HUES64 (cell line): Measurements from ENCODE around the gene TRIM28.

Source experiments
- H3K27ac ChIP-seq: 2 replicates; pipeline ENCODE4 v1.7.0; 2013; ENCODE audit warnings: low read depth, low read length, inconsistent platforms
- H3K27me3 ChIP-seq: 2 replicates; pipeline ENCODE4 v1.6.1; 2013; ENCODE audit warnings: mild to moderate bottlenecking, low read length; ENCODE audit not compliant: insufficient read depth
- H3K36me3 ChIP-seq: 2 replicates; pipeline ENCODE4 v1.6.1; 2013; ENCODE audit warnings: mild to moderate bottlenecking, low read length; ENCODE audit not compliant: insufficient read depth
- H3K4me1 ChIP-seq: 2 replicates; pipeline ENCODE4 v1.6.1; 2013; ENCODE audit warnings: mild to moderate bottlenecking, low read length, moderate library complexity; ENCODE audit not compliant: insufficient read depth
- H3K4me3 ChIP-seq: 2 replicates; pipeline ENCODE4 v1.5.1; 2013; ENCODE audit warnings: mild to moderate bottlenecking, low read length, moderate library complexity
- H3K9ac ChIP-seq: 2 replicates; pipeline ENCODE4 v1.6.1; 2013; ENCODE audit warnings: mild to moderate bottlenecking, low read depth, low read length
- H3K9me3 ChIP-seq: 2 replicates; pipeline ENCODE4 v1.6.1; 2013; ENCODE audit warnings: low read depth, low read length; ENCODE audit not compliant: insufficient read depth
- WGBS: fragments of 150-250, 120-280 bp; methylation state at CpG from one replicate; pipeline ENCODE4 v1.1.7; 2013; ENCODE audit warnings: missing lambda C conversion rate; 5-methylcytosine and 5-hydroxymethylcytosine counted together

The TRIM28 gene

DNA sequence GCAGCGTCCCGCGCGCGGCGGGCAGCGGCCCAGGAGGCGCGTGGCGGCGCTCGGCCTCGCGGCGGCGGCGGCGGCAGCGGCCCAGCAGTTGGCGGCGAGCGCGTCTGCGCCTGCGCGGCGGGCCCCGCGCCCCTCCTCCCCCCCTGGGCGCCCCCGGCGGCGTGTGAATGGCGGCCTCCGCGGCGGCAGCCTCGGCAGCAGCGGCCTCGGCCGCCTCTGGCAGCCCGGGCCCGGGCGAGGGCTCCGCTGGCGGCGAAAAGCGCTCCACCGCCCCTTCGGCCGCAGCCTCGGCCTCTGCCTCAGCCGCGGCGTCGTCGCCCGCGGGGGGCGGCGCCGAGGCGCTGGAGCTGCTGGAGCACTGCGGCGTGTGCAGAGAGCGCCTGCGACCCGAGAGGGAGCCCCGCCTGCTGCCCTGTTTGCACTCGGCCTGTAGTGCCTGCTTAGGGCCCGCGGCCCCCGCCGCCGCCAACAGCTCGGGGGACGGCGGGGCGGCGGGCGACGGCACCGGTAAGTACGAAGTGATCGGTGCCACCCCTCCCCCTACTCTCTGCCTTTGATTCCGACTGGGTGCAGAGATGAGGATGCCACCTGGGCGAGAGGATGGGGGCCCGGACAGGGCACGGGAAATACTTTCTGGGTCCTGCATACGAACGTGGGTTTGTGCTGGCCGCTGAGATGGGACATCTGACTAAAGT, 874 bp downstream of the TRIM28 start:
- H3K27me3 ChIP-seq: peaks cover 18% of the 10 kb centered on the region
- H3K9me3 ChIP-seq: no peaks in the 10 kb centered on the region
- peak overlapping the region; percentile 97 for H3K27ac ChIP-seq
- H3K9ac ChIP-seq: peak overlapping the region; percentile 98
- peaks cover 7% of the 10 kb centered on the region; the same call in 1 of the 2 replicates for H3K4me1 ChIP-seq
- H3K4me3 ChIP-seq: peak overlapping the region; percentile 100
- WGBS: under 1% methylated on average over 92 of the region's 92 CpGs
- peaks cover 44% of the 10 kb centered on the region for H3K36me3 ChIP-seq

DNA sequence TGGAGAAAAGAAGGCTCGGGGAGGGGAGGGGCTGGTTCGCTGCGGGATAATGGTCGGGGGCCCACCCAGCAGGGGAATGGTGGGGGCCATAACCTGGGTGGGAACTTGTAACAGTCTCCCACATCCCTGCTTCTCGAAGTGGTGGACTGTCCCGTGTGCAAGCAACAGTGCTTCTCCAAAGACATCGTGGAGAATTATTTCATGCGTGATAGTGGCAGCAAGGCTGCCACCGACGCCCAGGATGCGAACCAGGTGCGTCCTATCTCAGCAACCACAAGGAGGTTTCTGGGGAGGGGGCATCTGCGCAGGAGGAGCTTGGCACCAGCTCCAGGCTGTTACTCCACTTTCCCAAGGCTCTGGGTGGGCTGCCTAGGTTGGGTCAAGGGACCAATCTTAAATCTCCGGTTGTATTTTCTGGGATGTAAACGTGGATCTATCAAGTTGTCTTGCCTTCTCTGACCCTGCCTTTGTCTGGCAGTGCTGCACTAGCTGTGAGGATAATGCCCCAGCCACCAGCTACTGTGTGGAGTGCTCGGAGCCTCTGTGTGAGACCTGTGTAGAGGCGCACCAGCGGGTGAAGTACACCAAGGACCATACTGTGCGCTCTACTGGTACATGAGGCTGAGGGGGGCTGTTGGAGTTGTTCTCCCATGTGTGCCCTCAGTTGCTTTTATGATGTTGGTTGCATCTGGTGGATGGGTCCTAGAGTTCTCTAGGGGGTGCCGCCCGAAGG, 1.6 kb downstream of the TRIM28 start:
- Histone ChIP-seq H3K36me3 (peaks cover 51% of the 10 kb centered on the region), H3K27me3 (peaks cover 15% of the 10 kb centered on the region), H3K9ac (peak overlapping the region; percentile 98), H3K9me3 (no peaks in the 10 kb centered on the region), H3K27ac (peak overlapping the region; percentile 77; the same call in 1 of the 2 replicates), H3K4me3 (peak overlapping the region; percentile 100), H3K4me1 (peaks cover 7% of the 10 kb centered on the region; the same call in 1 of the 2 replicates)
- 10% methylated on average over 21 of the region's 21 CpGs for WGBS

DNA sequence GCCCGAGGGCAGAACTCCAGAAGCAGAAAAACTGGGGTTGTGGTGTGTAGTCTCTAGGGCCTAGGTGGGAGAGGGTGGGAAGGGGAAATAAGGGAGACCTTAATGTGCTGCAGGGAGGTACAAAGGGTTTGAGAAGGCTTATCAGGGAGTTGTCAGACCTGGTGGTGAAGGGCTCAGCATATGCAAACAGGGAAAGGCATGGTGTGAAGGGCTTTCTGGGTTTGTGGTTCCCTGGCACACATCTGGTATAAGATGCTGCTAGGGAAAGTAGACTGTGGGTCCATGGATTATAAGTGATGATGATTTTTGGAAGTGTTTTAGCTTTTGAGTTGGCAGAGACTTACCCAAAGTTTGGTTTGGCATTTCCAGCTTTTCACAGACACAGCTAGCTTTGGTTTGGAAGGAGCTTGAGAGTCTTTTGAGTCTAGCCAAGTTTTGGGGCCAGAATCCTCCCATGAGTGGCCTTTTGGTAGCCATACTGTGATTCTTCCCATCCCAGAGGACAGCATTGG, 2.2 kb downstream of the TRIM28 start:
- Histone ChIP-seq H3K36me3 (peaks cover 57% of the 10 kb centered on the region), H3K27ac (no peak overlapping the region)
- 34% methylated on average over 1 of the region's 1 CpG for WGBS

DNA sequence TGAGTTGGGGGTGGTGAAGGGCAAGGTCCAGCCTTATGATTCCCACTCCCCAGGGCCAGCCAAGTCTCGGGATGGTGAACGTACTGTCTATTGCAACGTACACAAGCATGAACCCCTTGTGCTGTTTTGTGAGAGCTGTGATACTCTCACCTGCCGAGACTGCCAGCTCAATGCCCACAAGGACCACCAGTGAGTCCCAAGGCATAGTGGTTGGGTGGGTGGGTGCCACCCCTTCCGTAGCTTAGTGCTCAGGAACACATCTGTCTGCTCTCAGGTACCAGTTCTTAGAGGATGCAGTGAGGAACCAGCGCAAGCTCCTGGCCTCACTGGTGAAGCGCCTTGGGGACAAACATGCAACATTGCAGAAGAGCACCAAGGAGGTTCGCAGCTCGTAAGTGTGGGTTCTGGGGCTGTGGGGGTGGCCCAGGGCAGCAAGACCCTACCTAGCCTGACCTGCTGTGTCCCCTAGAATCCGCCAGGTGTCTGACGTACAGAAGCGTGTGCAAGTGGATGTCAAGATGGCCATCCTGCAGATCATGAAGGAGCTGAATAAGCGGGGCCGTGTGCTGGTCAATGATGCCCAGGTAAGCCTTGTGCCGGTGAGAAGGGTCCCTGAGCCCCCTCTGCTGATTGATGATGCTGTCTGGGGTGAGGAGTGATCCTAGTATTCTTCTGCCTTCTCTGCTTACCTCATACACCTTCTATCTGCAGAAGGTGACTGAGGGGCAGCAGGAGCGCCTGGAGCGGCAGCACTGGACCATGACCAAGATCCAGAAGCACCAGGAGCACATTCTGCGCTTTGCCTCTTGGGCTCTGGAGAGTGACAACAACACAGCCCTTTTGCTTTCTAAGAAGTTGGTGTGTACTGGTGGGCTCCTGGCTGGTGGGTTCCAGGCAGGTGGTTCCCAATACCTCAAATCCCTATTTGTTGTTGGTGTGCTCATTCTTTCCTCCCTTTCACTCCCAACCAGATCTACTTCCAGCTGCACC, 3.8 kb downstream of the TRIM28 start:
- WGBS: 96% methylated on average over 18 of the region's 18 CpGs
- peaks cover 7% of the 10 kb centered on the region; the same call in 1 of the 2 replicates for H3K4me1 ChIP-seq
- no peak overlapping the region for H3K27ac ChIP-seq
- no peak overlapping the region for H3K4me3 ChIP-seq
- peaks cover 71% of the 10 kb centered on the region for H3K36me3 ChIP-seq
- H3K27me3 ChIP-seq: peaks cover 2% of the 10 kb centered on the region
- no peaks in the 10 kb centered on the region for H3K9me3 ChIP-seq
- H3K9ac ChIP-seq: no peak overlapping the region

More for the DNA sequence above, 2.2 kb downstream of the TRIM28 start:
- H3K27me3 ChIP-seq: peaks cover 13% of the 10 kb centered on the region
- H3K9me3 ChIP-seq: no peaks in the 10 kb centered on the region
- H3K9ac ChIP-seq: peak overlapping the region; percentile 98
- peak overlapping the region; percentile 100 for H3K4me3 ChIP-seq
- H3K4me1 ChIP-seq: peaks cover 7% of the 10 kb centered on the region; the same call in 1 of the 2 replicates

DNA sequence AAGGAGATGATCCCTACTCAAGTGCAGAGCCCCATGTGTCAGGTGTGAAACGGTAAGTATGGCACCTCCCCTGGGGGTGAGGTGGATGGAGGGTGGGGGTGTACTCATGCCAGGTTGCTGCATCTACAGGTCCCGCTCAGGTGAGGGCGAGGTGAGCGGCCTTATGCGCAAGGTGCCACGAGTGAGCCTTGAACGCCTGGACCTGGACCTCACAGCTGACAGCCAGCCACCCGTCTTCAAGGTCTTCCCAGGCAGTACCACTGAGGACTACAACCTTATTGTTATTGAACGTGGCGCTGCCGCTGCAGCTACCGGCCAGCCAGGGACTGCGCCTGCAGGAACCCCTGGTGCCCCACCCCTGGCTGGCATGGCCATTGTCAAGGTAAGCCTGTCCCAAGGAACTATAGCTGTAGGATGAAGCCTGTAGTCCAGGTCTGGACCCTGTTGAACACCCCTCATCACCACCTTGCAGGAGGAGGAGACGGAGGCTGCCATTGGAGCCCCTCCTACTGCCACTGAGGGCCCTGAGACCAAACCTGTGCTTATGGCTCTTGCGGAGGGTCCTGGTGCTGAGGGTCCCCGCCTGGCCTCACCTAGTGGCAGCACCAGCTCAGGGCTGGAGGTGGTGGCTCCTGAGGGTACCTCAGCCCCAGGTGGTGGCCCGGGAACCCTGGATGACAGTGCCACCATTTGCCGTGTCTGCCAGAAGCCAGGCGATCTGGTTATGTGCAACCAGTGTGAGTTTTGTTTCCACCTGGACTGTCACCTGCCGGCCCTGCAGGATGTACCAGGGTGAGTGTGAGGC, 5.2 kb downstream of the TRIM28 start:
- no peak overlapping the region for H3K9ac ChIP-seq
- no peaks in the 10 kb centered on the region for H3K9me3 ChIP-seq
- H3K4me1 ChIP-seq: peaks cover 7% of the 10 kb centered on the region; the same call in 1 of the 2 replicates
- H3K4me3 ChIP-seq: no peak overlapping the region
- H3K27me3 ChIP-seq: no peaks in the 10 kb centered on the region
- peaks cover 74% of the 10 kb centered on the region for H3K36me3 ChIP-seq
- 97% methylated on average over 20 of the region's 20 CpGs for WGBS
- no peak overlapping the region for H3K27ac ChIP-seq

DNA sequence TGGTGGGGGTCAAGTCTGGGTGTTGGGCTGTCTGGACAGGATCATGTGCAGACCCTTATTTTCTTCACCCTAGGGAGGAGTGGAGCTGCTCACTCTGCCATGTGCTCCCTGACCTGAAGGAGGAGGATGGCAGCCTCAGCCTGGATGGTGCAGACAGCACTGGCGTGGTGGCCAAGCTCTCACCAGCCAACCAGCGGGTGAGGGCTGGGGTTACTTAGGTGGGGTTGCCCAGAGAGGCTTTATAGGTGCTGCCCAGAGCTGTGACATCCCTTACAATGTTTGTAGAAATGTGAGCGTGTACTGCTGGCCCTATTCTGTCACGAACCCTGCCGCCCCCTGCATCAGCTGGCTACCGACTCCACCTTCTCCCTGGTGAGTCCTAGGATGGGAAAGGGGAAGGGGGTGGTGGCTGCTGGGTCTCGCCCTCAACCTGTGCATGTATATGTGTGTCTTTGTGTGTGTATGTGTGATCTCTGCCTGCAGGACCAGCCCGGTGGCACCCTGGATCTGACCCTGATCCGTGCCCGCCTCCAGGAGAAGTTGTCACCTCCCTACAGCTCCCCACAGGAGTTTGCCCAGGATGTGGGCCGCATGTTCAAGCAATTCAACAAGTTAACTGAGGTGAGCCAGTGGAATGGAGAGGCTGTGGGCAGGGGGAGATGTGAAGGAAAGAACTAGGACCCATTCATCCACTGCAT, 5.9 kb downstream of the TRIM28 start:
- H3K27me3 ChIP-seq: no peaks in the 10 kb centered on the region
- no peaks in the 10 kb centered on the region for H3K9me3 ChIP-seq
- no peak overlapping the region for H3K4me3 ChIP-seq
- H3K9ac ChIP-seq: no peak overlapping the region
- peaks cover 7% of the 10 kb centered on the region; the same call in 1 of the 2 replicates for H3K4me1 ChIP-seq
- 96% methylated on average over 11 of the region's 11 CpGs for WGBS
- H3K36me3 ChIP-seq: peaks cover 74% of the 10 kb centered on the region
- H3K27ac ChIP-seq: no peak overlapping the region

DNA sequence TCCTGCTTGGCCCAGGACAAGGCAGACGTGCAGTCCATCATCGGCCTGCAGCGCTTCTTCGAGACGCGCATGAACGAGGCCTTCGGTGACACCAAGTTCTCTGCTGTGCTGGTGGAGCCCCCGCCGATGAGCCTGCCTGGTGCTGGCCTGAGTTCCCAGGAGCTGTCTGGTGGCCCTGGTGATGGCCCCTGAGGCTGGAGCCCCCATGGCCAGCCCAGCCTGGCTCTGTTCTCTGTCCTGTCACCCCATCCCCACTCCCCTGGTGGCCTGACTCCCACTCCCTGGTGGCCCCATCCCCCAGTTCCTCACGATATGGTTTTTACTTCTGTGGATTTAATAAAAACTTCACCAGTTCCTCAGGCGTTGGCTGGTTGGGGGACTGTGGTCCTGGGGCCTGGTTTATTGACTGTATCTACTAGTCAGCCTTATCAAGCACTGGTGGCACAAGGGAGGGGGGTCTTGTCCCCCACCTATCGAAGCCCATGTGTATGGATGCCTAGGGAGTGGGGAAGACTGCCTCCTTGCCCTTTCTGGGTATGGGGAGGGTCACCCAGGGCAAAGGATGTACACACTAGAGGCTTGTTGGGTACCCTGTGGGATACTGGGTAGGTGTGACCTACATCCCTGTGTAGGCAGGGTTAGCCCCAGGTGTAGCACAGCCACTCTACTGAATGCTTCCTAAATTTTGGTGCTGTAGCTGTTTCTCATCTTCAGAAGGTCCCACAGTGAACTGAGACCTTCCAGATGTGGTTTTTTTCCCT, 6.7 kb downstream of the TRIM28 start:
- 96% methylated on average over 13 of the region's 13 CpGs for WGBS
- Histone ChIP-seq H3K9ac (no peak overlapping the region), H3K4me3 (no peak overlapping the region), H3K36me3 (peaks cover 72% of the 10 kb centered on the region), H3K27ac (no peak overlapping the region), H3K4me1 (peaks cover 7% of the 10 kb centered on the region; the same call in 1 of the 2 replicates), H3K9me3 (no peaks in the 10 kb centered on the region), H3K27me3 (no peaks in the 10 kb centered on the region)

DNA sequence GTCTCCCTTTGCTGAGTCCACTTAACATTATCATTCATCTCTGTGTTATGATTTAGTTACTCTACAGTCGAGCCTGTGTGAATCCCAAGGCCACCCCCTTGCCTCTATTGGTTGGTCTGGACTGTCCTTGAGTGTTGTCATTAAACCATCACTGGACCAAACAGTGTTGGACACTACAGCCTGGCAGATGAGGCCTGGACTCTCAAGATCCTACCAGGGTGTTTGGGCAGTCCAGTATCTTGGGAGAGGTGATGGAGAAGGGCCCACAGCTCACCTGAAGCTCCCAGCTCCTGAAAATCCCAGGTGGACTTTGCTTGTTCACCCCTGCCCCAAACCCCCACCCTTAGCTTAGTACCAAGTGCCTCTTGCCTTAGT, 7.2 kb downstream of the TRIM28 start:
- Histone ChIP-seq H3K9me3 (no peaks in the 10 kb centered on the region), H3K27ac (no peak overlapping the region), H3K9ac (no peak overlapping the region), H3K4me3 (no peak overlapping the region), H3K4me1 (peaks cover 7% of the 10 kb centered on the region; the same call in 1 of the 2 replicates), H3K27me3 (no peaks in the 10 kb centered on the region), H3K36me3 (peaks cover 69% of the 10 kb centered on the region)
- 87% methylated on average over 1 of the region's 1 CpG for WGBS
